Right lobe of liver (tissue), 6 donors: ENCODE data around the gene RPAP3. TPM values are rescaled to one million over a fixed set of nuclear protein-coding genes. Genes with fewer than 3 reads are reported as not detected.

Source experiments
- ATAC-seq, 4 donors: fragments of 200-7000 bp; cut with Tn5 transposase; one replicate each; pipeline ENCODE4 v1.9.1; 2020; ENCODE audit warnings: mild to moderate bottlenecking in 4 of 4, moderate library complexity in 4 of 4
- DNase-seq, 3 donors: peaks; one replicate each; pipeline ENCODE4 v3.0.0-alpha.2; 2020
- H3K27ac ChIP-seq, 3 donors: fragments of 200-600 bp; one replicate each; pipeline ENCODE4 v1.8.0; 2022
- H3K27me3 ChIP-seq, 2 donors: fragments of 200-600 bp; one replicate each; pipeline ENCODE4 v1.8.0; 2022
- H3K36me3 ChIP-seq, 4 donors: fragments of 200-600 bp; sonication (generic) in 1 of 4; one replicate each; pipeline versions ENCODE4 v1.5.1 to v1.8.0; 2017 to 2022; ENCODE audit warnings: control low read depth in 1 of 4
- H3K4me1 ChIP-seq, 4 donors: fragments of 200-600 bp; sonication (generic) in 1 of 4; one replicate each; pipeline versions ENCODE4 v1.5.1 to v1.8.0; 2017 to 2022; ENCODE audit warnings: control low read depth in 1 of 4
- H3K4me3 ChIP-seq, 3 donors: fragments of 200-600 bp; one replicate each; pipeline ENCODE4 v1.8.0; 2022
- H3K9me3 ChIP-seq, 4 donors: fragments of 200-600 bp; sonication (generic) in 1 of 4; one replicate each; pipeline versions ENCODE4 v1.5.1 to v1.8.0; 2017 to 2022; ENCODE audit warnings: control low read depth in 1 of 4
- CTCF ChIP-seq, 4 donors: fragments of 200-600 bp in 3 of 4; fragments of 450-650 bp in 1 of 4; IDR thresholded peaks; one replicate each; pipeline versions ENCODE4 v1.5.1 to v1.8.0; 2016 to 2022; ENCODE audit warnings: antibody characterized with exemption in 4 of 4, mild to moderate bottlenecking in 2 of 4
- POLR2A ChIP-seq: fragments of 450-650 bp; IDR thresholded peaks from one replicate; pipeline ENCODE4 v1.6.1; 2017; ENCODE audit warnings: antibody characterized with exemption, mild to moderate bottlenecking
- WGBS: methylation state at CpG from one replicate; pipeline ENCODE4 v1.1.6; 2018; ENCODE audit warnings: low coverage, low lambda C conversion rate; ENCODE audit not compliant: insufficient coverage; ENCODE audit errors: missing lambda C conversion rate; 5-methylcytosine and 5-hydroxymethylcytosine counted together
- intact Hi-C, 2 donors: fragments of 100-400 bp; cut with DNase I; formaldehyde crosslinking; loops; one replicate each; pipeline versions ENCODE4 v1.11.2 to v1.14.1; 2022
- total RNA-seq, 6 experiments: library from RNA; depleted of rRNA in 2 of 6; stranded (reverse); fragments of >200 nt in 2 of 6; fragmentation: NEBNext Ultra II Directional in 3 of 6; extraction: Animal tissue kit (Norgen Biotek cat#: 25700) in 3 of 6; gene quantifications; one replicate each; pipeline versions ENCODE4 v1.1.0 to v1.2.4, GENCODE V29; 2016 to 2023
- donor health status: DM: no; HTN: yes; CAD: no.
- donor health status: DM: no; HTN: no; CAD: no.
- donor health status: DM: no; HTN: no; CAD: no.
- donor health status: DM: no; HTN: yes; CAD: no.
- donor health status: DM: no; HTN: yes; CAD: no.

Gene RPAP3
- total RNA-seq, 6 experiments from 2014 or later = 6.9 to 13.2 (median 10.4) TPM

- Histone ChIP-seq H3K4me1 (peaks cover 0 to 23% (median 0%) of the 10 kb centered on the region in 4 donors), H3K27me3 (no peaks in the 10 kb centered on the region), H3K27ac (peak overlapping the region in 2 of 3 donors; percentile 45 to 50), H3K36me3 (peaks cover 0 to 7% (median 0%) of the 10 kb centered on the region in 4 donors), H3K4me3 (no peak overlapping the region), H3K9me3 (no peaks in the 10 kb centered on the region)
- DNase-seq = no peak
- WGBS = 33% methylated on average over 5 of the region's 5 CpGs
- intact Hi-C loops = loop anchor here in 1 of 2 donors (10.0 kb wide), 1 partner anchor 50 kb away; no protein-coding TSS in a partner anchor
- TF ChIP-seq POLR2A (no peak), CTCF (IDR thresholded peaks at IDR 0.05) (no peak)
- peak in 2 of 4 donors; percentile 2 to 7 for ATAC-seq
These were observed 9.1 kb upstream of the RPAP3 start for GRCh38 chr12:47714826-47715386.

- no peak for DNase-seq
- Histone ChIP-seq H3K27me3 (no peaks in the 10 kb centered on the region), H3K27ac (no peak overlapping the region), H3K36me3 (no peaks in the 10 kb centered on the region), H3K9me3 (no peaks in the 10 kb centered on the region), H3K4me3 (no peak overlapping the region), H3K4me1 (peaks cover 0 to 24% (median 1%) of the 10 kb centered on the region in 4 donors)
- intact Hi-C loops = loop anchor here in 1 of 2 donors (10.0 kb wide), 1 partner anchor 53 kb away; no protein-coding TSS in a partner anchor
- WGBS = 91% methylated on average over 4 of the region's 6 CpGs
- TF ChIP-seq CTCF (IDR thresholded peaks at IDR 0.05) = no peak
- TF ChIP-seq POLR2A = no peak
- ATAC-seq = no peak
These were observed 6.3 kb upstream of the RPAP3 start for GRCh38 chr12:47712171-47712570.

GRCh38 chr12:47711448-47711847, 5.6 kb upstream of the RPAP3 start:
- no peaks in the 10 kb centered on the region for H3K36me3 ChIP-seq
- intact Hi-C loops = loop anchor here in 1 of 2 donors (10.0 kb wide), 1 partner anchor 53 kb away; no protein-coding TSS in a partner anchor
- no CpG with 5 or more reads among the region's 5 CpGs for WGBS
- no peak overlapping the region for H3K27ac ChIP-seq
- TF ChIP-seq CTCF (IDR thresholded peaks at IDR 0.05) (no peak), POLR2A (no peak)
- no peaks in the 10 kb centered on the region for H3K27me3 ChIP-seq
- ATAC-seq = no peak
- no peak for DNase-seq
- H3K9me3 ChIP-seq = no peaks in the 10 kb centered on the region
- H3K4me3 ChIP-seq = no peak overlapping the region
- H3K4me1 ChIP-seq = peaks cover 0 to 25% (median 3%) of the 10 kb centered on the region in 4 donors

GRCh38 chr12:47710278-47710677, 4.4 kb upstream of the RPAP3 start:
- no peaks in the 10 kb centered on the region for H3K9me3 ChIP-seq
- intact Hi-C loops = loop anchor here in 1 of 2 donors (10.0 kb wide), 1 partner anchor 55 kb away; no protein-coding TSS in a partner anchor
- ATAC-seq (no peak), DNase-seq (no peak)
- H3K4me3 ChIP-seq = no peak overlapping the region
- TF ChIP-seq POLR2A (no peak), CTCF (IDR thresholded peaks at IDR 0.05) (no peak)
- no peaks in the 10 kb centered on the region for H3K27me3 ChIP-seq
- H3K27ac ChIP-seq = no peak overlapping the region
- no peaks in the 10 kb centered on the region for H3K36me3 ChIP-seq
- H3K4me1 ChIP-seq = peaks cover 0 to 16% (median 3%) of the 10 kb centered on the region in 4 donors
